Posterior vena cava (tissue), 2 donors: ENCODE measurements around the gene KMT2A. TPM values are rescaled to one million over a fixed set of nuclear protein-coding genes. Genes with fewer than 3 reads are reported as not detected.

Source experiments
- DNase-seq: peaks from one replicate; pipeline ENCODE4 v3.0.0-alpha.2; 2020; ENCODE audit warnings: low spot score
- intact Hi-C, 2 donors: fragments of 100-400 bp; cut with DNase I; formaldehyde crosslinking; loops; one replicate each; pipeline versions ENCODE4 v1.14.1 to v1.14.2; 2022 to 2023
- total RNA-seq, 2 donors: library from RNA; stranded (reverse); fragmentation: NEBNext Ultra II Directional; extraction: Animal tissue kit (Norgen Biotek cat#: 25700); gene quantifications; one replicate each; pipeline ENCODE4 v1.2.1, GENCODE V29; 2021
- donor health status: DM: yes; HTN: yes; CAD: no.
- donor health status: DM: yes; HTN: yes; CAD: no.

Gene KMT2A
- total RNA-seq, 2 donors from 2014 or later, result 47.3 to 59.7 TPM

GRCh38 chr11:118430956-118431355, 5.3 kb upstream of the KMT2A start:
- DNase-seq, result no peak
- intact Hi-C loops, result no loop called here

- no peak for DNase-seq
- intact Hi-C loops, result no loop called here
Measured at GRCh38 chr11:118434123-118434552, 2.2 kb upstream of the KMT2A start.

DNA sequence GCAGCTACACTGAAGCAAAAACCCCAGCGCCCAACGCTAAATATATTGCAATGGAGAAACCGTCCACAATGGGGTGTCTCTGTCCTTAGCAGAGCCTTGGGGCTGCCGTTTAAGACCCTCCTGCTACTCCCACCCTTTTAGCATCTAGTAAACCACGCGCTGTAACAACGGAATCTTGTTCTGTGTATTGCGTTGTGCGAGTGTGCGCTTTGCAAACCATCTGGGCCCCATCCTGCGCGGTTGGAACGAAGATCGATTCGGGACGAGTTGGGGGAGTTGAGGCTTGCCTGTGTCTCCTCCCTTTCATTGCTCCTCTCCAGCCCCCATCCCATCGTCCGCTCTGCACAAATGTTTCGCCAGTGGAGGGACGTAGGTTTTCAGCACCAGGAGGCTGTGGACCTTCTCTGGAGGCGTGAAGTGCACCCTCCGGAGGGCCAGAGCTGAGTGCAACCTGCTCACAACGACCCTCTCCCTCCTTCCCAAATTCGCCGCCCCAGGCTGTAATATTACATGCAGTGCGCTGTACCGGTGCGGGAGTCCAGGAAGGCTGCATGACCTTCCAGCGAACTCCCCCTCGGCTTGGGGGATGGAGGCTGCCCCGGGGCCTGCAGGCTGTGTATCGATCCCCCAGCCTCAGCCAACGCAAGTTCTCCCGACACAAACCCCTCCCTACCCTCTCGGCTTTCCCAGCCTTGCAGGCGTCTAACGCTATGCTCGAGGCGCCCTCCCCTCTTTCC, 1.6 kb upstream of the KMT2A start:
- DNase-seq, result no peak
- intact Hi-C loops, result no loop called here

- intact Hi-C loops, result no loop called here
- peak; percentile 83 for DNase-seq
Measured at GRCh38 chr11:118435290-118435892, 901 bp upstream of the KMT2A start.

DNA sequence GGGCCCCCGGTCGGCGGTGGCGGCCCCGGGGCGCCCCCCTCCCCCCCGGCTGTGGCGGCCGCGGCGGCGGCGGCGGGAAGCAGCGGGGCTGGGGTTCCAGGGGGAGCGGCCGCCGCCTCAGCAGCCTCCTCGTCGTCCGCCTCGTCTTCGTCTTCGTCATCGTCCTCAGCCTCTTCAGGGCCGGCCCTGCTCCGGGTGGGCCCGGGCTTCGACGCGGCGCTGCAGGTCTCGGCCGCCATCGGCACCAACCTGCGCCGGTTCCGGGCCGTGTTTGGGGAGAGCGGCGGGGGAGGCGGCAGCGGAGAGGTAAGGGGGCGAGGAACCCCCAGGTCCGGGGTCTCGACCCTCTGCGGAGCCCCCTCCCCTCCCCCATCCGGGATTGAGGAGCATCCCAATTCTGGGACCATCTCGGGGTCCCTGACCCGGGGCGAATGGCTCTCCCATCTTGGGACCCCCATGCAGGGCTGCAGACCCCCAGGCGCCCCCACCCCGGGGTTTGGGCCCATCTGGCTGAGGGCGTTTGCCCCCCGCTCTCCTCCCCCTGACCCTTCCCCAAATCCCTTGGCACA, 431 bp downstream of the KMT2A start:
- peak; percentile 83 for DNase-seq
- intact Hi-C loops, result no loop called here

GRCh38 chr11:118437208-118438125, 1.2 kb downstream of the KMT2A start:
- intact Hi-C loops, result no loop called here
- no peak for DNase-seq

DNA sequence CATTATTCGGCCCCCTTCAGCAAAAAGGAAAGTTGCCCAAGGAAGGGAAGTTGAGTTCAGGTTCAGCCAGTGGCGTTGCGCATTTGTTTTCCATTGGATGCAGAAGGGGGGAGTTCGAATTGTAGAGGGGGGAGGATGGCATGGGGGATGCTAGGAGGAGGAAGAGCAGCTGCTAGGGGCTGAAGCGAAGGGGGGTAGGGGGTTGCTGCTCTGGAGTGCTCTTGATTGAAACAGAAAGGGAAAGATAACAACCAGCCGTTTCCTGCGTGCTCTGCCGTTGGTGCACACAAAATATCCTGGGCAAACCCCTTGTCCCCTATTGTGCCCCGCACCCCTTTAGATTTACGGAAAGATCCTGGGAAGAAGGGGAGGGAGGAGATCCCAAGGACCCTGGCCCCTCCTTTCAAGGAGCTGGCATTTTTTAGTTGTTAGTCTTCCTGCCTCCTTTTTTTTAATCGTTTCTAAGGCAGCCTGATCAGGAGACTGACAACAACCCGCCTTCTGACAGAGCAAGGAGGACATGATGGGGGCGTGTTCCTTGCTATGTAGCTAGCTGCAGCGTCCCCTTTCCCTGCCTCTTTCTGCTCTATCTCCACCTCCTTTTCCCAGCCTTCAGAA, 2.1 kb downstream of the KMT2A start:
- intact Hi-C loops, result no loop called here
- DNase-seq, result no peak

DNA sequence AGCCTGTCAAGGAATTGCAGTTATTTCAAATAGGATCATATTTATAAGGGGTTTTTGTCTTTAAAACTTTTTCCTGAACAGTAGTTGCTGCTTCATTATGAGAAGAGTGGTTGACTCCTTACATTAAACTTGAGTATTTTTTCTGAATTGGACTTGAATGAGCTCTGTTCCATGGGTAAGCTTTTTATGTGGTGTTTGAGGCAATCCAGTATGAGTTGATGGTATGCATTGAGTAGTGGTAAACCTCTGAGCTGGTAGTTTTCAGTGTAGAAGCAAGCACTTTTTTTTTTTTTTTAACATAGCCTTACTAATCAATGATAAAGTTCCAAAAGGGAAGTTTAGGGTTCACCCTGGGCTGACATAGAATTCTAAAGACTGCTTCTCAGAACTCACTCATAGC, 3.4 kb downstream of the KMT2A start:
- no peak for DNase-seq
- intact Hi-C loops, result no loop called here

DNA sequence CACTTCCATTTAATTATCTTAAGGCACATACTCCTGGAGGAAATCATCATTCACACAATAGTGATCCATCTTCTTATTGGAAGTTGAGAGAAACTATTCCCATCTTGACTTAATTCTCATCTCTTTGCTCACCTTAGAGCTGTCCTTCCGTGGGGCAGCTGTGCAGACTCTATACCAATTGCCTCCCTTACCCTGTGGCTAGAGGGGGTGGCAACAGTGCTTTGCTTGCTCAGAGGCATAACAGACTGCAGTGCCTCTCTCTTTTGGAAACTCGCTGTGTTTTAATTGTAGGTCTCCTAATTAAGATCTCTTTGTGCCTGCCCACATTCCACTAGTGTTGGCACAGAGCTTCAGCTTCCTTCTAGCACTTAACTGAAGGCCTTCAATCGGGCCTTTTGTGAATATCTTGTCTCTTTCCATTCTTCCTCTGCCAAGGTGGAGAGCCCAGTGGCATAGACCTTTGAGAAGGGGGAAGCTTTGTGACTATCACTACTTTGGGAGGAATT, 5.5 kb downstream of the KMT2A start:
- intact Hi-C loops, result loop anchor here in 1 of 2 donors (2.0 kb wide), 1 partner anchor 17 kb away; no protein-coding TSS in a partner anchor
- no peak for DNase-seq

GRCh38 chr11:118442301-118442700, 6.0 kb downstream of the KMT2A start:
- intact Hi-C loops, result loop anchor here in 1 of 2 donors (2.0 kb wide), 1 partner anchor 16 kb away; no protein-coding TSS in a partner anchor

GRCh38 chr11:118442908-118443589, 6.8 kb downstream of the KMT2A start:
- intact Hi-C loops, result loop anchor here in 1 of 2 donors (2.0 kb wide), 1 partner anchor 16 kb away; no protein-coding TSS in a partner anchor
- no peak for DNase-seq

More at GRCh38 chr11:118442301-118442700, 6.0 kb downstream of the KMT2A start:
- DNase-seq, result no peak

- no peak for DNase-seq
- intact Hi-C loops, result loop anchor here in 1 of 2 donors (2.0 kb wide), 1 partner anchor 15 kb away; no protein-coding TSS in a partner anchor
Measured at GRCh38 chr11:118443590-118444218, 7.4 kb downstream of the KMT2A start.

DNA sequence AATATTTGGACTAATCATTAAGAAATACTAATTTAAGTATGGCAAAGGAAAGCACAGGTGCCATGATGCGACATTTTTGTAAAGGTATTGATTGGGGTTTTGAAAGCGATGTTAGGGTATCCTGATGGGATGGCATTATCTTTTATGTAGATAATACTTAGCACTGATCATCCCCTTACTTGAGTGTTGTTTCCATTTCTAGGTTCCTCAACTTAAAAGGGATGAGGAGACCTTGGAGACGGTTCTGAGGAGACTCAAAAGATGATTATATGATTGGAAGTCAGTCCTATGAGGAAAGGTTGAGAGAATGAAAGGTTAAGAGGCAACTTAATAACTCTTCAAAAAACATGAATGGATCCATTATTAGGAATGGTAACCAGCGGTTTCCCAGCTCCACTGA, 11.1 kb downstream of the KMT2A start:
- DNase-seq, result no peak
- intact Hi-C loops, result no loop called here

DNA sequence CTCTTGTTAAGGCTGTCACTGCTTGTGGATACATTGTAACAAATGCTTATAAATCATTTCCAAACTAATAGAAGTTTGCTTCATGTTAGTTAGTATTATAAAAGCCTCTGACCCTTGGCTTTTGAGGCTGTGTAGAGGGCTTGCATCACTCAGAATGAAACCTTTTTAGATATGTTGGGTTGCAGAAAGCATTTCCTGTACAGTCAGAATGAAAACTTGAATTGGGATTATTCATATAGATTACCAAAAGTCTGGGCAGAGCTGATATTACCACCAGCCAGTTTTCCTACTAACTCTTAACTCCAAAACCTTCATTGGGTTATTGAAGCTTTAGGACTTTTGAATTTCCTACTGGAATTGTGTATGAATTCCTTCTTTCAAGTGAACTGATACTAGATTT, 12.0 kb downstream of the KMT2A start:
- intact Hi-C loops, result no loop called here
- no peak for DNase-seq

- intact Hi-C loops, result no loop called here
- DNase-seq, result no peak
Measured at GRCh38 chr11:118449316-118449918, 13.1 kb downstream of the KMT2A start.

GRCh38 chr11:118450451-118450850, 14.2 kb downstream of the KMT2A start:
- DNase-seq, result no peak
- intact Hi-C loops, result no loop called here

GRCh38 chr11:118462178-118462577, 25.9 kb downstream of the KMT2A start:
- DNase-seq, result no peak
- intact Hi-C loops, result no loop called here
